ENCODE results near the gene MYO16.

The MYO16 gene

GRCh38 chr13:108924134-108924533, 294.7 kb downstream of the MYO16 start:
- DNase-seq (ENCODE audit: insufficient read length, low spot score) (no peak), FAIRE-seq (no peak)

- DNase-seq (ENCODE audit: insufficient read length, low spot score) = no peak
- no peak for FAIRE-seq
Observed at GRCh38 chr13:108924541-108924940, 295.1 kb downstream of the MYO16 start.

- DNase-seq (ENCODE audit: insufficient read length, low spot score) (no peak), FAIRE-seq (no peak)
Observed at GRCh38 chr13:108925070-108925469, 295.7 kb downstream of the MYO16 start.

DNA sequence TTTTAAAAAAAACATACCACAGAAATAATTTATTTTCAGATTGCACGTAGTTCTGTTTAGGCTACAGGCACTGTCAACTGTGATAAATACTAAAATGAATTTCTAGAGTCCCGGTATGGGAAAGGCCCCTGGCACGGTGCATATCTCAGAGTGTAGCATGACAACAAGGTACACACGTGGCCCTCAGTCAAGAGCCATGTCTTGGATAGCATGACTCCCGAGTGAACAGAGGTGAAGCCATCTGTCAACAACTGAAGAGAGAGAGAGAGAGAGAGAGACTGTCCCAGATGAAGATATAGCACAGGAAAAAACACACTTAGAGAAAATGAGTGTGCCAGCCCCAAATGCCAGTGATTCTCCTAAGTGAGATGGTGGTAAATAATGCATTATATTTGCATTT, 297.5 kb downstream of the MYO16 start:
- no peak for FAIRE-seq
- no peak for DNase-seq (ENCODE audit: insufficient read length, low spot score)

DNA sequence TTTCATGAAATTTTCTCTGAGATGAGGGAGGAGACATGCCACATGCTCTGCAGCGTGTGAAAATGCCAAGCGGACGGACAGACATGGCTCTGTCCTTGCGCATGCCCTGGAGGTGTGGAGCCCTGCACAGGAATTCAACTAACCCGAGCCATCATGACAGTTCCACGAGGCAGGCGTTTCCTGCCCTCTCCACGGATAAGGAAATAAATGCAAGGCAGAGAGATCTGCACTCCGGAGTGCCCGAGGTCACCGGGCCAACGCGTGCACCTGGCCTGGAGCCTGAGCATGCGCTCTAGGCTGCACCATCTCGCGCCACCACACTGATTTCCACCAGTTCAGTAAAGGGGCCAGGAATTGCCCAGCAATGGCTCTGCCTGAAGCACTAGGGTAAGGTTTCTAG, 298.2 kb downstream of the MYO16 start:
- FAIRE-seq = no peak
- no peak for DNase-seq (ENCODE audit: insufficient read length, low spot score)

- FAIRE-seq = no peak
- no peak for DNase-seq (ENCODE audit: insufficient read length, low spot score)
Observed at GRCh38 chr13:108929532-108930206, 300.3 kb downstream of the MYO16 start.

- FAIRE-seq (no peak), DNase-seq (ENCODE audit: insufficient read length, low spot score) (no peak)
Observed at GRCh38 chr13:108932196-108932595, 302.8 kb downstream of the MYO16 start.

DNA sequence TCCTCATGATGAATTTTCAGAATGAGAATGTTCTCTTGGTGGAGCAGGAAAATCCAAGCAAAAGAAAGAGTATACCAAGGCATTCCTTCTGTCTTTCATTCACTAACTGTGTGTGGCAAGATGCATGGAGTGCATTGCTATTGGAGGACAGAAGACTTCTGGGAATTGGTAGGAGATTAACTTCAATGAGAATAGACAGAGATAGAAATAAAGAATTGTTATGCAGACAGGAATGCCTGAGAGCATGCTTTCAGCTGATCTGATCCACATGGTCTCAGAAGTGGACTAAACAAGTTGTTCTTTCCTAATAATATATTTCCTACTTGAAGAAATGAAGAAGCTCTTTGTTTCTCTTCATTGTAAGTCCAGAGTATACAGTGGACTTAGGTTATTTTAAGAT, 303.6 kb downstream of the MYO16 start:
- FAIRE-seq (no peak), DNase-seq (ENCODE audit: insufficient read length, low spot score) (no peak)

DNA sequence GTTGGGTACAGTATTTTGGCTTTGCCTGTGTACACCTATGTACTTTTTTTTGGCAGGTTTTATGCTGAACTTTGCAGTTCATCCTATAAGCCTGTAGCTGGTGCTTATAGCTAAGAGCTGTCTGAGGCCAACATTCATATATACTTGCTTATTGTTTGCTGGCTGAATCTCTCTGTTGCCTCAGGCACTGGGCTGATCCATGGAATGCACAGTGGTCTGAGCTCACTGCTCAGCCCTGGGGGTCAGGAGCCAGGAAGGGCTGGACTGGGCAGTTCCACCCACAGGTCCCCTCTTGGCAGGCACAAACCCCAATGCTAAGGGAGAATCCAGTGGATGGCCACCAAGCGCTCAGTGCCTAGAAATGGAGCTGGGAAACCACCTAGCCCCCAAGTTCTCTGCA, 308.7 kb downstream of the MYO16 start:
- no peak for FAIRE-seq
- DNase-seq (ENCODE audit: insufficient read length, low spot score) = no peak

- FAIRE-seq (no peak), DNase-seq (ENCODE audit: insufficient read length, low spot score) (no peak)
Observed at GRCh38 chr13:108940121-108940520, 310.7 kb downstream of the MYO16 start.

GRCh38 chr13:108943842-108944241, 314.4 kb downstream of the MYO16 start:
- DNase-seq (ENCODE audit: insufficient read length, low spot score) = no peak
- FAIRE-seq = no peak

DNA sequence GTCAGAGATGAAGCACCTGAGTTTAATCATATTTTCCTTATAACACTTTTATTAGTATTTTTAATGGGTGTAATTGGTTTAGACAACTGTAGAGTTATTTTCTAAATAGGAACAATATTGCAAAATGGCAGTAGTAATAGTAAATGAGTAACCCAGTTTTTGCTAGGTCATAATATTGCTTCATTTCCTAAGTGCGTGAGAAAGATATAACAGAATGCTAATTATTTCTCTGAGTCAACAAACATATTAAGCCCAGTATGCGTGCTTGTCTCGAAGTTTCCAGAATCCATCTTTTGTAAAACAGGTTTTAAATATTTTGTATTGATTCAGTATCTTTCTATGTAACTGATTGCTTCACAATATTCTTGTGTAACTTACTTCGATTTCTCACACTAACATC, 315.3 kb downstream of the MYO16 start:
- FAIRE-seq (no peak), DNase-seq (ENCODE audit: insufficient read length, low spot score) (no peak)

GRCh38 chr13:108947551-108948030, 318.2 kb downstream of the MYO16 start:
- FAIRE-seq (no peak), DNase-seq (ENCODE audit: insufficient read length, low spot score) (no peak)

DNA sequence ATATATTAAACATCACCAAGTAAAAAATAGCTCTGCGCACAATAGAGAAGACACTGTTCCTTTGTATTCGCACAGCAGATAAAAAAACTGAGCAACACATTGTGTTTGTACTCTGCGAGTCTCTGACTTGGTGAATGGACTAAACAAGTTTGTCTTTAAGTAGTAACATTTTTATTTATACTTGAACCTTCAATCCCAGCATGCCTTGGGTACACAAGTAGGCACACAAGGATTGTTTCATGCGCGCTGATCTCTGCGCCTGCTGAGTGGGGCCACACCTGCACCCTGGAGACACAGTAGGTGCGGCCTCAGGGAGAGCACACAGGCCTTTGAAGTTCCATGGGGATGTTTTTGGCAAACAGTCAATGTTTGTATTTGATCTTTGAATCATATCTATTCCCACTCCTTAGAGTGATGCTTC, 318.9 kb downstream of the MYO16 start:
- FAIRE-seq (no peak), DNase-seq (ENCODE audit: insufficient read length, low spot score) (no peak)

DNA sequence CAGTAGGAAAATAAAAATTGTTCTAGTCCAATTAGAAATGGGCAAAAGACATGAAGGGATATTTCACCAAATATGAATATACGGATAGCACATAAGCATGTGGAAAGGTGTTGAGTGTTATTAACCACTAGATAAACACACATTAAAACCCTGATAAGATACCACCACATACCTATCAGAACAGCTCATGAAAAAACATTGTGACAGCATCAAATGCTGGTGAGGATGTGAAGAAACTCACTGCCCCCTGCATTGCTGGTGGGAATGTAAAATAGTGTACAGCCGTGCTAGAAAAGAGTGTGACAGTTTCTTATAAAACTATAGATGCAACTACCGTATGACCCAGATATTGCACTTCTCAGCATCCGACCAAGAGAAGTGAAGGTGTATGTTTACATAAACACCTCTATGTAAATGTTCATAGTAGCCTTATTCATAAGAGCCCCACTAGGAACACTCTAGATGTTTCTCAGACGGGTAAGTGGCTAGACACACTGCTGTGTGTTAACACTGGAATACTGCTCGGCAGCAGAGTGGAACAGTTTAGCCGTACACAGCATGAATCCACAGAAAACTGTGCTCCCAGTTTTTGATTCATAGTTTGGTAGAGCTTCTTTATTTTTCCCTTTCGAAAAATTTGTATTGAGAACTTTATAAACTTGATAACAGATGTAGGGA, 321.1 kb downstream of the MYO16 start:
- no peak for DNase-seq (ENCODE audit: insufficient read length, low spot score)

DNA sequence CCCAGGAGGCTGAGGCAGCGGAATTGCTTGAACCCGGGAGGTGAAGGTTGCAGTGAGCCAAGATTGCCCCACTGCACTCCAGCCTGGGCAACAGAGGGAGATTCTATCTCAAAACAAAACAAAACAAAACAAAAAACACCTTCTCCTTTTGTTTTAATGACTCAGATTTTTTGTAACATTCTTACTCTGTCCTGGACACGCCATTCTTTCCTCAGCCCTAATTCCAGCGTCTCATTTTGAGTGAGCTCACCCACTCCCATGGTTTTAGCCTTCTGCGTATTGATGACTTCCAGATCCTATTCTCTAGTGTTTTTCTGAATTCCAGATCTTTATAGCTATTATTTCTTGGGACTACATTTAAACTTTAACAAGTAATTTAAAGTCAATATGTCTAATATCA, 326.3 kb downstream of the MYO16 start:
- DNase-seq (ENCODE audit: insufficient read length, low spot score) (no peak), FAIRE-seq (no peak)

More for the DNA sequence above, 321.1 kb downstream of the MYO16 start:
- no peak for FAIRE-seq

DNA sequence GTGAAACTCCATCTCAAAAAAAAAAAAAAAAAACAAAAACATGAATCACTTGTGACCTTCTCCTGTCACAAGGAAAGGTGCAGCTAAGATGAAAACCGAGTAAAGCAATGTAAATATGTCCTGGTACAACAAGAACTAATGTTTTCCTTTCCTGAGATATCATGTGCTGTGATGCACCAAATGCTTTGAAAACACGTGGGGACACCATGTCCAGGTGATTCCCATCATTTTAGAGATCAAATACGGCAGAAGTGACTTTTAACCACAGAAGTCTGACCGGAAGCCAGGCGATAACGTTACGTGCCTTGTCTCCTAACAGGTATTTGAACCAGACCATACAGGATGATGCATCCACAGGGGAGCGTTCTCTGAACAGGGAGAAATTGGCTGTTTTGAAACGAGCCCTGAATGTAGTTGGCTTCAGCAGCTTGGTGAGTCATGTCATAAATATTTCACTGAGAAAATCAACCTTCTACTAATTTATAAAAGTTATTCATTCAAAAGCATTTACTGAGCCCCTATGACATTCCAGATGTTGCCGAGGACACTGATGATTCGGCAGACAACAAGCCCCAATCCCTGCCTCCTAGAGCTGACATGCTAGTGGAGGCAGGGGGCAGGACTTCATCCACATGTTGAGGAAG, 328.1 kb downstream of the MYO16 start:
- DNase-seq (ENCODE audit: insufficient read length, low spot score) = peak; percentile 26
- FAIRE-seq = no peak

DNA sequence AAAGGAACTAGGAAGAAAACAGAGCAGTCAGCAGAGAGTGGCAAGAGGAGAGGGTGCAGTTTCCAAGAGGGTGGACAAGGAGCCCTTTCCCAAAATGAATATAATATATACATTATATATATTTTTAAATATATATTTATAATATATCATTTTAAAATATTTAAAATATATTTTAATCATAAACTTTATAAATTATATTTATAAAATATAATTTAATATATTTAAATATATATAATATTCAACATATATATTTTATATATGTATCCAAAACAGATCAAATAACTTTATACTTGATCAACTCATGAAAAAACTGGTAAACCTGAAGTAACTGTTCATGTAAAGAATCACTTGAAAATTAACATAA, 328.6 kb downstream of the MYO16 start:
- DNase-seq (ENCODE audit: insufficient read length, low spot score) (no peak), FAIRE-seq (no peak)

DNA sequence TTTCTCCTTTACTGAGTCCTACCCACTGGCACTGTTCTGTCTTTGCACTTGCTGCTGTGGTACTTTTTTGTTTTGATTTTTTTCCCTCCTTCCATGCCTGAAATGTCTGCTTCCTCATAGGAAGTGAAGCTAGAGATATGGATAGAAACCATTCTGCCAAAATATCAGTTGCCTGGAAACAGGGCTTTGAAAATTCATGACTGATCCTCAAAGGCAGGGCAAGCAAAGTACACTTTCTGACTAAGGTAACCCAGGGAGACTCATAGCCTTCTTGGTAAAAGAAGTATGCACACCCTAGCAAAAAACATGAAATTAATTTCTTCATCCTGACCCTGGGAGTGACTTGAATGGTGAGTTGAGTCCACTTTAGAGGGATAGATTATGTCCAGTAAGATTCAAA, 329.8 kb downstream of the MYO16 start:
- DNase-seq (ENCODE audit: insufficient read length, low spot score) (no peak), FAIRE-seq (no peak)

- FAIRE-seq (no peak), DNase-seq (ENCODE audit: insufficient read length, low spot score) (no peak)
Observed at GRCh38 chr13:108960006-108960405, 330.6 kb downstream of the MYO16 start.

- DNase-seq (ENCODE audit: insufficient read length, low spot score) = peak; percentile 18
- no peak for FAIRE-seq
Observed at GRCh38 chr13:108961542-108962125, 332.2 kb downstream of the MYO16 start.

- DNase-seq (ENCODE audit: insufficient read length, low spot score) = no peak
- no peak for FAIRE-seq
Observed at GRCh38 chr13:108962654-108963053, 333.2 kb downstream of the MYO16 start.

All from HTR-8/SVneo (cell line).